MCF 10A (cell line): Measurements from ENCODE around the gene GLB1L2. TPM values are rescaled to one million over a fixed set of nuclear protein-coding genes. Genes with fewer than 3 reads are reported as not detected.

Experiments
- BruUV-seq: library from RNA; stranded (reverse); fragments of 400-500 nt; replicated peaks from 2 replicates; lab custom pipeline; 2021; lab: Mats Ljungman, UMichigan
- CTCF ChIA-PET: fragments of 300-600 bp; sonication (Branson Sonifier 250); formaldehyde crosslinking; extraction: SDS; loops from one replicate; lab custom pipeline; 2021; ENCODE audit warnings: antibody characterized with exemption, inconsistent platforms; lab: Yijun Ruan, JAX
- POLR2A ChIA-PET: fragments of 300-600, 350-650 bp; sonication (Branson Sonifier 250); formaldehyde crosslinking; extraction: SDS; loops from one replicate; lab custom pipeline; 2020; ENCODE audit warnings: antibody characterized with exemption, inconsistent platforms; lab: Yijun Ruan, JAX
- DNase-seq: peaks from one replicate; pipeline ENCODE4 v3.0.0-alpha.2; 2018; ENCODE audit not compliant: unreplicated experiment
- H3K27ac Mint-ChIP-seq: one replicate; pipeline ENCODE4 v1.8.0; 2022; ENCODE audit warnings: mild to moderate bottlenecking, low read depth, mixed read lengths; ENCODE audit not compliant: unreplicated experiment
- H3K27me3 Mint-ChIP-seq: one replicate; pipeline ENCODE4 v1.8.0; 2022; ENCODE audit warnings: mixed read lengths; ENCODE audit not compliant: insufficient read depth, unreplicated experiment
- H3K36me3 Mint-ChIP-seq: one replicate; pipeline ENCODE4 v1.8.0; 2022; ENCODE audit warnings: mild to moderate bottlenecking, moderate library complexity, mixed read lengths; ENCODE audit not compliant: insufficient read depth, unreplicated experiment
- H3K4me1 Mint-ChIP-seq: one replicate; pipeline ENCODE4 v1.8.0; 2022; ENCODE audit warnings: mixed read lengths; ENCODE audit not compliant: insufficient read depth, unreplicated experiment
- H3K4me3 Mint-ChIP-seq: one replicate; pipeline ENCODE4 v1.8.0; 2022; ENCODE audit warnings: mild to moderate bottlenecking, moderate library complexity, mixed read lengths; ENCODE audit not compliant: unreplicated experiment
- H3K9me3 Mint-ChIP-seq: one replicate; pipeline ENCODE4 v1.8.0; 2022; ENCODE audit warnings: mixed read lengths; ENCODE audit not compliant: unreplicated experiment
- CTCF ChIP-seq: fragments of 200-600 bp; IDR thresholded peaks from one replicate; pipeline ENCODE4 v1.8.0; 2022; ENCODE audit warnings: antibody characterized with exemption, mild to moderate bottlenecking; ENCODE audit not compliant: unreplicated experiment
- intact Hi-C: fragments of 100-400 bp; cut with micrococcal nuclease; formaldehyde crosslinking; loops from 2 replicates; pipeline ENCODE4 v1.14.1; 2022
- total RNA-seq: library from RNA; stranded (reverse); gene quantifications from 2 replicates; pipeline ENCODE4 v1.2.3, GENCODE V29; 2022

The GLB1L2 gene
- total RNA-seq, 1 experiment from 2014 or later = 17.0 TPM

GRCh38 chr11:134398079-134398444 lies 66.3 kb downstream of the GLB1L2 start:
- Mint-ChIP-seq H3K4me1 (no peaks in the 10 kb centered on the region), H3K9me3 (no peaks in the 10 kb centered on the region), H3K27ac (no peak overlapping the region), H3K27me3 (no peaks in the 10 kb centered on the region), H3K36me3 (no peaks in the 10 kb centered on the region), H3K4me3 (no peak overlapping the region)
- DNase-seq = no peak
- BruUV-seq = no TSS peak
- no peak for TF ChIP-seq CTCF
- ChIA-PET CTCF (no interaction called here), POLR2A (no interaction called here)
- intact Hi-C loops = no loop called here

GRCh38 chr11:134398644-134399292 lies 67.0 kb downstream of the GLB1L2 start:
- no TSS peak for BruUV-seq
- Mint-ChIP-seq H3K27me3 (no peaks in the 10 kb centered on the region), H3K27ac (no peak overlapping the region), H3K4me3 (no peak overlapping the region), H3K36me3 (no peaks in the 10 kb centered on the region), H3K4me1 (no peaks in the 10 kb centered on the region), H3K9me3 (no peaks in the 10 kb centered on the region)
- no peak for DNase-seq
- ChIA-PET CTCF (no interaction called here), POLR2A (no interaction called here)
- intact Hi-C loops = no loop called here
- no peak for TF ChIP-seq CTCF

- ChIA-PET CTCF (no interaction called here), POLR2A (no interaction called here)
- Mint-ChIP-seq H3K36me3 (no peaks in the 10 kb centered on the region), H3K9me3 (no peaks in the 10 kb centered on the region), H3K27me3 (no peaks in the 10 kb centered on the region), H3K4me1 (no peaks in the 10 kb centered on the region), H3K4me3 (no peak overlapping the region), H3K27ac (no peak overlapping the region)
- no peak for DNase-seq
- TF ChIP-seq CTCF = no peak
- no TSS peak for BruUV-seq
- intact Hi-C loops = no loop called here
Observed at GRCh38 chr11:134399293-134399654, 67.5 kb downstream of the GLB1L2 start.

- intact Hi-C loops = no loop called here
- CTCF ChIA-PET = interaction anchor here (0.7 kb wide), 1 partner anchor 13 kb away, joined by 3 read pairs; no protein-coding TSS in a partner anchor
- TF ChIP-seq CTCF = no peak
Observed at GRCh38 chr11:134399996-134400395, 68.2 kb downstream of the GLB1L2 start.

More at GRCh38 chr11:134399996-134400395, 68.2 kb downstream of the GLB1L2 start:
- Mint-ChIP-seq H3K9me3 (no peaks in the 10 kb centered on the region), H3K27ac (no peak overlapping the region), H3K36me3 (no peaks in the 10 kb centered on the region), H3K4me1 (no peaks in the 10 kb centered on the region), H3K4me3 (no peak overlapping the region), H3K27me3 (no peaks in the 10 kb centered on the region)
- no TSS peak for BruUV-seq
- POLR2A ChIA-PET = no interaction called here
- DNase-seq = no peak
